A673 (cell line): ENCODE measurements around the gene ZNF25. TPM values are rescaled to one million over a fixed set of nuclear protein-coding genes. Genes with fewer than 3 reads are reported as not detected.

Experiments
- BruUV-seq: library from RNA; stranded (reverse); fragments of 400-500 nt; replicated peaks from 2 replicates; lab custom pipeline; 2021; lab: Mats Ljungman, UMichigan
- CTCF ChIA-PET: fragments of 300-600 bp; sonication (Branson Sonifier 250); formaldehyde crosslinking; loops from one replicate; lab custom pipeline; 2022; ENCODE audit warnings: antibody characterized with exemption; lab: Charles Lee
- POLR2A ChIA-PET: fragments of 300-600 bp; sonication (Branson Sonifier 250); formaldehyde crosslinking; loops from one replicate; lab custom pipeline; 2022; ENCODE audit warnings: antibody characterized with exemption; ENCODE audit not compliant: low non-redundant PET; lab: Charles Lee
- DNase-seq: peaks from one replicate; pipeline ENCODE4 v3.0.0-alpha.2; 2015; ENCODE audit warnings: low spot score
- H3K27ac ChIP-seq: fragments of 200-600 bp; sonication (generic); 2 replicates; pipeline ENCODE4 v1.5.1; 2016; ENCODE audit warnings: mixed run types, low read depth, mild to moderate bottlenecking, mixed read lengths, antibody characterized with exemption, low read length; ENCODE audit not compliant: poor library complexity, severe bottlenecking
- H3K27me3 ChIP-seq: fragments of 200-600 bp; sonication (generic); replicated peaks from 2 replicates; pipeline ENCODE4 v1.6.1; 2017; ENCODE audit warnings: mixed run types, low read depth, mild to moderate bottlenecking, mixed read lengths, antibody characterized with exemption, low read length; ENCODE audit not compliant: insufficient read depth, poor library complexity
- H3K36me3 ChIP-seq: fragments of 200-600 bp; sonication (generic); 2 replicates; pipeline ENCODE4 v1.6.1; 2016; ENCODE audit warnings: mixed run types, mild to moderate bottlenecking, mixed read lengths, antibody characterized with exemption, low read length; ENCODE audit not compliant: insufficient read depth, poor library complexity, severe bottlenecking
- H3K4me1 ChIP-seq: fragments of 200-600 bp; sonication (generic); 2 replicates; pipeline ENCODE4 v1.6.1; 2017; ENCODE audit warnings: mixed run types, mild to moderate bottlenecking, mixed read lengths, antibody characterized with exemption, low read length; ENCODE audit not compliant: insufficient read depth, poor library complexity, severe bottlenecking
- H3K4me3 ChIP-seq: fragments of 200-600 bp; sonication (generic); 2 replicates; pipeline ENCODE4 v1.5.1; 2016; ENCODE audit warnings: low read depth, mixed run types, mild to moderate bottlenecking, mixed read lengths, low read length; ENCODE audit not compliant: poor library complexity, severe bottlenecking
- H3K9me3 ChIP-seq: fragments of 200-600 bp; sonication (generic); 2 replicates; pipeline ENCODE4 v1.6.1; 2016; ENCODE audit warnings: mixed run types, low read depth, mild to moderate bottlenecking, mixed read lengths, antibody characterized with exemption, low read length; ENCODE audit not compliant: poor library complexity, severe bottlenecking
- EZH2 ChIP-seq: fragments of 200-600 bp; sonication (generic); IDR thresholded peaks from 2 replicates; pipeline ENCODE4 v1.6.1; 2017; ENCODE audit warnings: borderline replicate concordance, low read depth, mild to moderate bottlenecking, mixed read lengths, antibody characterized with exemption, low read length; ENCODE audit not compliant: poor library complexity, severe bottlenecking
- intact Hi-C: fragments of 100-400 bp; cut with micrococcal nuclease; formaldehyde crosslinking; loops from one replicate; pipeline ENCODE4 v1.10.0; 2022; ENCODE audit not compliant: unreplicated experiment
- total RNA-seq: library from RNA; stranded (reverse); gene quantifications from 2 replicates; pipeline ENCODE4 v1.2.3, GENCODE V29; 2021
- TF ChIP-seq, protein P1 (sequence below): fragments of 300-800, 200-600 bp; sonication (generic); conservative IDR thresholded peaks from 2 replicates; pipeline ENCODE4 v1.5.1; 2017; ENCODE audit warnings: low read depth, mild to moderate bottlenecking, antibody characterized with exemption, low read length, moderate library complexity, mixed read lengths

ZNF25 gene
- total RNA-seq, 1 experiment from 2014 or later: 5.8 TPM

GRCh38 chr10:37975401-37975991 is 951 bp downstream of the ZNF25 start:
- CTCF ChIA-PET: interaction anchor here (0.6 kb wide), 1 partner anchor 67 kb away, joined by 4 read pairs; no protein-coding TSS in a partner anchor
- peaks cover 4% of the 10 kb centered on the region for H3K36me3 ChIP-seq
- no TSS peak for BruUV-seq
- H3K27ac ChIP-seq: peak overlapping the region; percentile 92
- no peak for TF ChIP-seq EZH2
- no peaks in the 10 kb centered on the region for H3K4me1 ChIP-seq
- intact Hi-C loops: loop anchor here (5.0 to 10.0 kb wide), 2 partner anchors 118 to 389 kb away; partner anchors contain the start of gene ZNF248
- peak; percentile 10 for DNase-seq
- H3K9me3 ChIP-seq: peaks cover 6% of the 10 kb centered on the region
- POLR2A ChIA-PET: no interaction called here
- H3K4me3 ChIP-seq: peak overlapping the region; percentile 79
- no peaks in the 10 kb centered on the region for H3K27me3 ChIP-seq

GRCh38 chr10:37972396-37972795 is 4.1 kb downstream of the ZNF25 start:
- Histone ChIP-seq H3K36me3 (peaks cover 20% of the 10 kb centered on the region), H3K27ac (no peak overlapping the region), H3K4me1 (no peaks in the 10 kb centered on the region), H3K27me3 (no peaks in the 10 kb centered on the region), H3K4me3 (no peak overlapping the region), H3K9me3 (peaks cover 8% of the 10 kb centered on the region)
- no peak for DNase-seq
- intact Hi-C loops: loop anchor here (10.0 kb wide), 1 partner anchor 392 kb away; no protein-coding TSS in a partner anchor
- TF ChIP-seq EZH2: no peak
- TF ChIP-seq, protein P1, sequence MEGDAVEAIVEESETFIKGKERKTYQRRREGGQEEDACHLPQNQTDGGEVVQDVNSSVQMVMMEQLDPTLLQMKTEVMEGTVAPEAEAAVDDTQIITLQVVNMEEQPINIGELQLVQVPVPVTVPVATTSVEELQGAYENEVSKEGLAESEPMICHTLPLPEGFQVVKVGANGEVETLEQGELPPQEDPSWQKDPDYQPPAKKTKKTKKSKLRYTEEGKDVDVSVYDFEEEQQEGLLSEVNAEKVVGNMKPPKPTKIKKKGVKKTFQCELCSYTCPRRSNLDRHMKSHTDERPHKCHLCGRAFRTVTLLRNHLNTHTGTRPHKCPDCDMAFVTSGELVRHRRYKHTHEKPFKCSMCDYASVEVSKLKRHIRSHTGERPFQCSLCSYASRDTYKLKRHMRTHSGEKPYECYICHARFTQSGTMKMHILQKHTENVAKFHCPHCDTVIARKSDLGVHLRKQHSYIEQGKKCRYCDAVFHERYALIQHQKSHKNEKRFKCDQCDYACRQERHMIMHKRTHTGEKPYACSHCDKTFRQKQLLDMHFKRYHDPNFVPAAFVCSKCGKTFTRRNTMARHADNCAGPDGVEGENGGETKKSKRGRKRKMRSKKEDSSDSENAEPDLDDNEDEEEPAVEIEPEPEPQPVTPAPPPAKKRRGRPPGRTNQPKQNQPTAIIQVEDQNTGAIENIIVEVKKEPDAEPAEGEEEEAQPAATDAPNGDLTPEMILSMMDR: no peak
- ChIA-PET POLR2A (no interaction called here), CTCF (no interaction called here)
- no TSS peak for BruUV-seq

- BruUV-seq: no TSS peak
- ChIA-PET CTCF (interaction anchor here (0.7 kb wide), 1 partner anchor 12 kb away, joined by 6 read pairs; no protein-coding TSS in a partner anchor), POLR2A (no interaction called here)
- Histone ChIP-seq H3K27me3 (no peaks in the 10 kb centered on the region), H3K9me3 (peaks cover 20% of the 10 kb centered on the region), H3K4me3 (no peak overlapping the region), H3K4me1 (no peaks in the 10 kb centered on the region), H3K36me3 (peaks cover 13% of the 10 kb centered on the region), H3K27ac (no peak overlapping the region)
- intact Hi-C loops: no loop called here
- no peak for DNase-seq
- TF ChIP-seq, protein P1: no peak
- TF ChIP-seq EZH2: no peak
These were observed 11.4 kb downstream of the ZNF25 start for GRCh38 chr10:37965006-37965405.
